ENCODE measurements around the gene AGFG2.

AGFG2 gene

DNA sequence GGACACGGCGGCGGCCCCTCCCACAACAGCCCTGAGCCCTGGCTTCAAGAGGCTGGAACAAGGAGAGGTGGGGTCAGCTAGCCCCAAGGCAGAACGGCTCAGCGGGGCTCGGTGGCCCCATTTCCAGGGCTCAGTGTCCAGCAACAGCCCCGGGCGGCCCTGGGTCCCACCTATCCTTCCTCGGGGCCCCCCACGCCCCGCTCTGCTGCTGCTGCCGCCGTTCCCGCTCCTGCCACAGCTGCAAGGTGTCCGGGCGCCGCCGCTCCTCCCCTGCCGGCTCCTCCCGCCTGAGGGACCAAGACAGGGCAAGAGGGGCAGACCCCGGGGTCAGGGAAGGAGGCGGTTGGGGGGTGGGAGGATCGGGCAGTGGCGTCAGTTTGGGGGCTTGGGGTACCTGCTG is 38.1 kb downstream of the AGFG2 start:
- TF ChIP-seq, protein P1, sequence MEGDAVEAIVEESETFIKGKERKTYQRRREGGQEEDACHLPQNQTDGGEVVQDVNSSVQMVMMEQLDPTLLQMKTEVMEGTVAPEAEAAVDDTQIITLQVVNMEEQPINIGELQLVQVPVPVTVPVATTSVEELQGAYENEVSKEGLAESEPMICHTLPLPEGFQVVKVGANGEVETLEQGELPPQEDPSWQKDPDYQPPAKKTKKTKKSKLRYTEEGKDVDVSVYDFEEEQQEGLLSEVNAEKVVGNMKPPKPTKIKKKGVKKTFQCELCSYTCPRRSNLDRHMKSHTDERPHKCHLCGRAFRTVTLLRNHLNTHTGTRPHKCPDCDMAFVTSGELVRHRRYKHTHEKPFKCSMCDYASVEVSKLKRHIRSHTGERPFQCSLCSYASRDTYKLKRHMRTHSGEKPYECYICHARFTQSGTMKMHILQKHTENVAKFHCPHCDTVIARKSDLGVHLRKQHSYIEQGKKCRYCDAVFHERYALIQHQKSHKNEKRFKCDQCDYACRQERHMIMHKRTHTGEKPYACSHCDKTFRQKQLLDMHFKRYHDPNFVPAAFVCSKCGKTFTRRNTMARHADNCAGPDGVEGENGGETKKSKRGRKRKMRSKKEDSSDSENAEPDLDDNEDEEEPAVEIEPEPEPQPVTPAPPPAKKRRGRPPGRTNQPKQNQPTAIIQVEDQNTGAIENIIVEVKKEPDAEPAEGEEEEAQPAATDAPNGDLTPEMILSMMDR (IDR thresholded peaks at IDR 0.05; ENCODE audit: borderline replicate concordance, insufficient read depth, low read depth, low read length) = no peak
- no peak overlapping the region for H3K4me3 ChIP-seq (ENCODE audit: low read depth, low read length)

GRCh38 chr7:100577507-100577906 is 38.5 kb downstream of the AGFG2 start:
- no peak overlapping the region for H3K4me3 ChIP-seq (ENCODE audit: low read depth, low read length)
- TF ChIP-seq, protein P1 (IDR thresholded peaks at IDR 0.05; ENCODE audit: borderline replicate concordance, insufficient read depth, low read depth, low read length) = no peak

DNA sequence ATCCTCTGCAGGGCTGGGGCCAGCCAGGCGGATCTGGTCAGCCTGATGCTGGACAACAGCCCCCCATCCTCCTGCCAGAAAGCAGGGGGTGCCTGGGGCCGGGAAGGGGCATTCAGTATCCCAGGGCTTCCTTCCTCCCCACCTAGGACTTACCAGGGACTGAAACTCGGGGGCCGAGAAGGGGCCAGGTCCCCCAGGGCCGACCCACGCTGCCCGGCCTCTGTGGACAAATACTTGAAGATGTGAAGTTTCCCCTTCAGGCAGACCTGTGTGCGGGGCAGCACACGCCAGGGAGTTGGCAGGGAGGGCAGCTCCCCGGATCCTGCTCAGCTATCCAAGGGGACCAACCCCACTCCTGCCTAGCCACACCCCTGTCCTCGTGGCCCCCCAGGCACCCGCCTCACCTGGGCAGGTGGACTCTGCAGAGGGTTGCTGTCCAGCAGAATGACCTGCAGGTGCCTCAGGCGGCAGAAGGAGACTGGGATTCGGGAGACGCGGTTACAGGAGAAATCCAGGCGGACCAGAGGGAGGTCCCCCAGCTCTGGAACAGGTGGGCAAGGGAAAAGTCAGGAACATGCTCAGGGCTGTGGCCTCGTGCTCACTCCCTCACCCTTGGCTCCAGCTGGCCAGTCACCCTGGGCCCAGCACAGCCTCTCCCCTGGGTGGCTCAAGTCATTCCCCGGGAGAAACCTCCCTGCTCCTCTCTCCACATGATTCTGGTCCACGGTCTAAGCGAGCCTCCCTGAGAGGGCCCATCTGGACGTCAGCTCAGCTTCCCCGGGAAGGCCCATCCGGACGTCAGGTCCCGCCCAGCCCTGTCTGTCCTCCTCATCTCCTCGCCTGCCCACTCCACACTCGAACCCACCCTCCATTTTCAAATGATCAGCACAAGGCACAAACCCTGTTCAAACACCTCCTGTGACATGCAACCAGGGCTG is 39.5 kb downstream of the AGFG2 start:
- TF ChIP-seq, protein P1 (IDR thresholded peaks at IDR 0.05; ENCODE audit: borderline replicate concordance, insufficient read depth, low read depth, low read length) = no peak

GRCh38 chr7:100580466-100581283 is 41.7 kb downstream of the AGFG2 start:
- H3K4me3 ChIP-seq (ENCODE audit: low read depth, low read length) = no peak overlapping the region
- TF ChIP-seq, protein P1 (IDR thresholded peaks at IDR 0.05; ENCODE audit: borderline replicate concordance, insufficient read depth, low read depth, low read length) = no peak

More for the DNA sequence above, 39.5 kb downstream of the AGFG2 start:
- no peak overlapping the region for H3K4me3 ChIP-seq (ENCODE audit: low read depth, low read length)

DNA sequence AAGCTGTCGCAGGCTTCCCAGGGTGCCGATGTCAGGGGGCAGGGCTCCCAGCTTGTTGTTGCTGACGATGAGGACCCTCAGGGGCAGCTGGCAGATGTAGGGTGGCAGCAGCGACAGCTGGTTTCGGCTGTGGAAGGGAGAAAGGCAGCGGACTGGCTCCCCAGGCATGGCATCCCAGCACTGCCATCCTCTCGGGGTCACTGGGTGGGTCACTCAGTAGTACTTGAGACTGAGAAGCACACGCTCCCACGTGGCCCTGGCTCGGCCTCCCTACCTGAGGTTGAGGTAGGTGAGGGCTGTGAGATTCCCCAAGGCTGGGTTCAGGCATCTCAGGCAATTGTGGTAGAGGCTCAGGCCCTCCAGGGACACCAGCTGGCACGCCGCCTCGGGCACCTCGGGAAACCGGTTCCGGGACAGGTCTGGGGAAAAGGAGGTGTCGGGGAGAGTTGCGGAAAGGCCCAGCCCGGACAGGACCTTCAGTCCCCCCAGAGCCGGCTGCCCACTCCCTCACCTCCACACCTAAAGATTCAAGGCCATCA is 43.1 kb downstream of the AGFG2 start:
- TF ChIP-seq, protein P1 (IDR thresholded peaks at IDR 0.05; ENCODE audit: borderline replicate concordance, insufficient read depth, low read depth, low read length) = no peak
- no peak overlapping the region for H3K4me3 ChIP-seq (ENCODE audit: low read depth, low read length)

GRCh38 chr7:100582650-100583049 is 43.6 kb downstream of the AGFG2 start:
- TF ChIP-seq, protein P1 (IDR thresholded peaks at IDR 0.05; ENCODE audit: borderline replicate concordance, insufficient read depth, low read depth, low read length) = no peak
- no peak overlapping the region for H3K4me3 ChIP-seq (ENCODE audit: low read depth, low read length)
